Left lung (tissue), 10 donors: Measurements from ENCODE around the gene HDAC7. TPM values are rescaled to one million over a fixed set of nuclear protein-coding genes. Genes with fewer than 3 reads are reported as not detected.

Experiments used
- ATAC-seq: fragments of 200-7000 bp; cut with Tn5 transposase; one replicate; pipeline ENCODE4 v1.9.1; 2020; ENCODE audit warnings: moderate library complexity
- DNase-seq, 4 donors: peaks; one replicate each; pipeline ENCODE4 v3.0.0-alpha.2; 2013 to 2020
- H3K27ac ChIP-seq, 2 donors: fragments of 200-600 bp; sonication (generic) in 1 of 2; one replicate each; pipeline versions ENCODE4 v1.5.0 to v1.8.0; 2020 to 2021
- H3K27me3 ChIP-seq, 2 donors: fragments of 200-600 bp; sonication (generic) in 1 of 2; one replicate each; pipeline versions ENCODE4 v1.5.0 to v1.8.0; 2020 to 2021
- H3K36me3 ChIP-seq, 2 donors: fragments of 200-600 bp; sonication (generic) in 1 of 2; one replicate each; pipeline versions ENCODE4 v1.5.0 to v1.8.0; 2020 to 2021
- H3K4me1 ChIP-seq, 2 donors: fragments of 200-600 bp; one replicate each; pipeline ENCODE4 v1.8.0; 2021
- H3K4me3 ChIP-seq, 2 donors: fragments of 200-600 bp; sonication (generic) in 1 of 2; one replicate each; pipeline versions ENCODE4 v1.5.0 to v1.8.0; 2020 to 2021; ENCODE audit warnings: mild to moderate bottlenecking in 1 of 2
- H3K9me3 ChIP-seq, 2 donors: fragments of 200-600 bp; sonication (generic) in 1 of 2; one replicate each; pipeline versions ENCODE4 v1.5.0 to v1.8.0; 2020 to 2021
- CTCF ChIP-seq, 2 donors: fragments of 200-600 bp; sonication (generic) in 1 of 2; IDR thresholded peaks; one replicate each; pipeline versions ENCODE4 v1.5.0 to v1.8.0; 2021; ENCODE audit warnings: antibody characterized with exemption in 2 of 2
- intact Hi-C, 2 donors: fragments of 100-400 bp; cut with DNase I; formaldehyde crosslinking; loops; one replicate each; pipeline versions ENCODE4 v1.11.2 to v1.14.2; 2022
- polyA plus RNA-seq, 6 donors: library from polyadenylated mRNA; unstranded; fragments of 120-200 nt; gene quantifications; one replicate each; pipeline ENCODE4 v1.2.1, GENCODE V29; 2013; ENCODE audit not compliant: insufficient read length in 6 of 6
- total RNA-seq, 2 donors: library from RNA; stranded (reverse); fragmentation: NEBNext Ultra II Directional; extraction: Animal tissue kit (Norgen Biotek cat#: 25700); gene quantifications; one replicate each; pipeline ENCODE4 v1.2.1, GENCODE V29; 2021
- donor health status: DM: no; HTN: yes; CAD: no.
- donor health status: DM: no; HTN: no; CAD: no.

Gene HDAC7
- total and polyA plus RNA-seq, 8 donors, result 69.1 to 115 (median 84.1) TPM

- Histone ChIP-seq H3K27me3 (no peaks in the 10 kb centered on the region), H3K4me3 (no peak overlapping the region), H3K27ac (no peak overlapping the region), H3K36me3 (peaks cover 3 to 56% of the 10 kb centered on the region in 2 donors), H3K9me3 (no peaks in the 10 kb centered on the region), H3K4me1 (peaks cover 32 to 45% of the 10 kb centered on the region in 2 donors)
- no peak for TF ChIP-seq CTCF (IDR thresholded peaks at IDR 0.05)
- DNase-seq (peak in 1 of 4 donors; percentile 60), ATAC-seq (no peak)
- intact Hi-C loops, result loop anchor here in 1 of 2 donors (5.0 kb wide), 1 partner anchor 39 kb away; no protein-coding TSS in a partner anchor
Measured at GRCh38 chr12:47798382-47798948, 21.2 kb downstream of the HDAC7 start.

- H3K9me3 ChIP-seq, result no peaks in the 10 kb centered on the region
- peaks cover 3 to 66% of the 10 kb centered on the region in 2 donors for H3K36me3 ChIP-seq
- no peaks in the 10 kb centered on the region for H3K27me3 ChIP-seq
- no peak overlapping the region for H3K4me3 ChIP-seq
- no peak overlapping the region for H3K27ac ChIP-seq
- TF ChIP-seq CTCF (IDR thresholded peaks at IDR 0.05), result peak in 1 of 2 donors; percentile 12
- ATAC-seq (peak; percentile 15), DNase-seq (no peak)
- intact Hi-C loops, result loop anchor here in 1 of 2 donors (5.0 kb wide), 1 partner anchor 40 kb away; no protein-coding TSS in a partner anchor
- peaks cover 22 to 35% of the 10 kb centered on the region in 2 donors for H3K4me1 ChIP-seq
Measured at GRCh38 chr12:47797441-47797840, 22.3 kb downstream of the HDAC7 start.

- H3K36me3 ChIP-seq, result peaks cover 3 to 81% of the 10 kb centered on the region in 2 donors
Measured at GRCh38 chr12:47795814-47796411, 23.8 kb downstream of the HDAC7 start.

GRCh38 chr12:47795121-47795813 lies 24.4 kb downstream of the HDAC7 start:
- Histone ChIP-seq H3K9me3 (no peaks in the 10 kb centered on the region), H3K27ac (no peak overlapping the region), H3K4me1 (peaks cover 9 to 13% of the 10 kb centered on the region in 2 donors), H3K27me3 (no peaks in the 10 kb centered on the region), H3K4me3 (no peak overlapping the region), H3K36me3 (peaks cover 3 to 88% of the 10 kb centered on the region in 2 donors)
- no peak for TF ChIP-seq CTCF (IDR thresholded peaks at IDR 0.05)
- DNase-seq (no peak), ATAC-seq (no peak)
- intact Hi-C loops, result loop anchor here in 1 of 2 donors (5.0 kb wide), 1 partner anchor 42 kb away; no protein-coding TSS in a partner anchor

More at GRCh38 chr12:47795814-47796411, 23.8 kb downstream of the HDAC7 start:
- Histone ChIP-seq H3K27me3 (no peaks in the 10 kb centered on the region), H3K4me3 (no peak overlapping the region), H3K9me3 (no peaks in the 10 kb centered on the region), H3K4me1 (peaks cover 10 to 19% of the 10 kb centered on the region in 2 donors), H3K27ac (no peak overlapping the region)
- no peak for TF ChIP-seq CTCF (IDR thresholded peaks at IDR 0.05)
- intact Hi-C loops, result loop anchor here in 1 of 2 donors (5.0 kb wide), 1 partner anchor 41 kb away; no protein-coding TSS in a partner anchor
- DNase-seq (no peak), ATAC-seq (no peak)

- H3K9me3 ChIP-seq, result no peaks in the 10 kb centered on the region
- H3K36me3 ChIP-seq, result peaks cover 3 to 94% of the 10 kb centered on the region in 2 donors
- H3K27me3 ChIP-seq, result no peaks in the 10 kb centered on the region
- no peak overlapping the region for H3K27ac ChIP-seq
- DNase-seq (no peak), ATAC-seq (no peak)
- no peak for TF ChIP-seq CTCF (IDR thresholded peaks at IDR 0.05)
- H3K4me3 ChIP-seq, result no peak overlapping the region
- H3K4me1 ChIP-seq, result peaks cover 3 to 7% of the 10 kb centered on the region in 2 donors
- intact Hi-C loops, result loop anchor here in 1 of 2 donors (5.0 kb wide), 1 partner anchor 43 kb away; no protein-coding TSS in a partner anchor
Measured at GRCh38 chr12:47794679-47795078, 25.0 kb downstream of the HDAC7 start.
